HCT116 (cell line): ENCODE results near the gene BRINP1. TPM values are rescaled to one million over a fixed set of nuclear protein-coding genes. Genes with fewer than 3 reads are reported as not detected.

Experiments
- ATAC-seq: fragments of 200-7000 bp; cut with Tn5 transposase; 2 replicates; pipeline ENCODE4 v1.9.1; 2020; ENCODE audit warnings: mild to moderate bottlenecking, moderate library complexity
- BruUV-seq: library from RNA; stranded (reverse); fragments of 400-500 nt; replicated peaks from 2 replicates; lab custom pipeline; 2021; lab: Mats Ljungman, UMichigan
- CTCF ChIA-PET: fragments of 300-600 bp; sonication (Branson Sonifier 250); formaldehyde crosslinking; loops from one replicate; lab custom pipeline; 2021; ENCODE audit warnings: antibody characterized with exemption; lab: Charles Lee
- POLR2A ChIA-PET: fragments of 300-600, 350-600 bp; sonication (Branson Sonifier 250); formaldehyde crosslinking; loops from one replicate; lab custom pipeline; 2021; ENCODE audit warnings: antibody characterized with exemption; lab: Charles Lee
- RAD21 ChIA-PET, 2 experiments: fragments of 300-600 bp; sonication (Branson Sonifier 250); formaldehyde crosslinking; loops; one replicate each; lab custom pipeline; 2023; ENCODE audit warnings: low total read pairs in 2 of 2; ENCODE audit not compliant: uncharacterized antibody in 2 of 2, unreplicated experiment in 2 of 2, low non-redundant PET in 1 of 2; lab: Charles Lee
- DNase-seq: peaks from one replicate; pipeline ENCODE4 v3.0.0-alpha.2; 2010; ENCODE audit warnings: low read depth, low spot score
- H2AFZ ChIP-seq: fragments of 200-600 bp; shearing (Covaris generic), sonication (generic); 2 replicates; pipeline ENCODE4 v1.6.1; 2017; ENCODE audit warnings: low read depth, mixed run types, mixed read lengths, antibody characterized with exemption, low read length; ENCODE audit not compliant: poor library complexity, severe bottlenecking
- H3K27ac ChIP-seq: 2 replicates; pipeline ENCODE4 v1.5.1; 2012; ENCODE audit warnings: low read depth, low read length
- H3K27me3 ChIP-seq: fragments of 200-600 bp; sonication (generic); 2 replicates; pipeline ENCODE4 v1.6.1; 2016; ENCODE audit warnings: mixed run types, low read length, mixed read lengths; ENCODE audit not compliant: insufficient read depth
- H3K36me3 ChIP-seq, 2 experiments: fragments of 200-500 bp in 1 of 2; fragments of 200-600 bp in 1 of 2; sonication (Bioruptor generic) in 1 of 2; sonication (generic) in 1 of 2; 2 replicates each; pipeline versions ENCODE4 v1.5.1 to v1.6.1; 2014 to 2016; ENCODE audit warnings: low read length in 2 of 2, inconsistent platforms in 1 of 2, mixed read lengths in 1 of 2, mixed run types in 1 of 2; ENCODE audit not compliant: insufficient read depth in 2 of 2, control insufficient read depth in 1 of 2
- H3K4me1 ChIP-seq, 2 experiments: fragments of 200-600 bp in 1 of 2; sonication (generic) in 1 of 2; 2 replicates each; pipeline versions ENCODE4 v1.5.1 to v1.6.1; 2012 to 2017; ENCODE audit warnings: low read length in 2 of 2, inconsistent platforms in 1 of 2, mild to moderate bottlenecking in 1 of 2, mixed read lengths in 1 of 2, mixed run types in 1 of 2, moderate library complexity in 1 of 2; ENCODE audit not compliant: insufficient read depth in 2 of 2, control insufficient read depth in 1 of 2
- H3K4me2 ChIP-seq: fragments of 200-600 bp; sonication (generic); 2 replicates; pipeline ENCODE4 v1.6.1; 2017; ENCODE audit warnings: mixed run types, low read length, mixed read lengths
- H3K4me3 ChIP-seq, 2 experiments: fragments of 200-600 bp in 1 of 2; sonication (generic) in 1 of 2; replicated peaks in 1 of 2; 2 replicates each; pipeline ENCODE4 v1.5.1; 2011 to 2016; ENCODE audit warnings: low read length in 2 of 2, control low read depth in 1 of 2, low read depth in 1 of 2, mild to moderate bottlenecking in 1 of 2, mixed read lengths in 1 of 2, mixed run types in 1 of 2
- H3K79me2 ChIP-seq: fragments of 200-600 bp; sonication (generic); 2 replicates; pipeline ENCODE4 v1.6.1; 2017; ENCODE audit warnings: mild to moderate bottlenecking, mixed run types, low read length, moderate library complexity, mixed read lengths; ENCODE audit not compliant: insufficient read depth
- H3K9ac ChIP-seq: fragments of 200-600 bp; sonication (generic); 2 replicates; pipeline ENCODE4 v1.6.1; 2016; ENCODE audit warnings: low read length, mixed read lengths
- H3K9me2 ChIP-seq: fragments of 200-600 bp; sonication (generic), shearing (Covaris generic); 2 replicates; pipeline ENCODE4 v1.6.1; 2017; ENCODE audit warnings: mixed run types, mild to moderate bottlenecking, moderate library complexity; ENCODE audit not compliant: insufficient read depth
- H3K9me3 ChIP-seq, 2 experiments: fragments of 200-500 bp in 1 of 2; fragments of 200-600 bp in 1 of 2; sonication (Bioruptor generic) in 1 of 2; sonication (generic) in 1 of 2; 2 replicates each; pipeline ENCODE4 v1.6.1; 2014 to 2017; ENCODE audit warnings: low read length in 2 of 2, mixed read lengths in 2 of 2, inconsistent platforms in 1 of 2, low read depth in 1 of 2, mild to moderate bottlenecking in 1 of 2, mixed run types in 1 of 2, moderate library complexity in 1 of 2; ENCODE audit not compliant: control insufficient read depth in 1 of 2, insufficient read depth in 1 of 2
- H4K20me1 ChIP-seq: fragments of 200-600 bp; sonication (generic), shearing (Covaris generic); 2 replicates; pipeline ENCODE4 v1.6.1; 2017; ENCODE audit warnings: mixed run types, mild to moderate bottlenecking, moderate library complexity; ENCODE audit not compliant: insufficient read depth
- CBX3 ChIP-seq: IDR thresholded peaks from 2 replicates; pipeline ENCODE4 v1.6.1; 2012; ENCODE audit warnings: low read depth
- CEBPB ChIP-seq: IDR thresholded peaks from 2 replicates; pipeline ENCODE4 v1.6.1; 2012; ENCODE audit warnings: low read depth
- CTCF ChIP-seq, 3 experiments: fragments of 200-600 bp in 1 of 3; sonication (generic) in 1 of 3; IDR thresholded peaks in 2 of 3; conservative IDR thresholded peaks in 1 of 3; 2 replicates each; pipeline ENCODE4 v1.5.1; 2012 to 2017; ENCODE audit warnings: low read depth in 2 of 3, low read length in 2 of 3, antibody characterized with exemption in 1 of 3, borderline replicate concordance in 1 of 3, control low read depth in 1 of 3, mild to moderate bottlenecking in 1 of 3, mixed read lengths in 1 of 3, mixed run types in 1 of 3, moderate library complexity in 1 of 3; ENCODE audit not compliant: insufficient read depth in 1 of 3
- EGR1 ChIP-seq: IDR thresholded peaks from 2 replicates; pipeline ENCODE4 v1.6.1; 2012; ENCODE audit warnings: low read depth
- EZH2 ChIP-seq: fragments of 200-600 bp; sonication (generic); IDR thresholded peaks from 2 replicates; pipeline ENCODE4 v1.6.1; 2017; ENCODE audit warnings: antibody characterized with exemption, mixed run types
- JUND ChIP-seq: IDR thresholded peaks from 2 replicates; pipeline ENCODE4 v1.6.1; 2012
- POLR2A ChIP-seq: IDR thresholded peaks from 2 replicates; pipeline ENCODE4 v1.7.0; 2011; ENCODE audit warnings: borderline replicate concordance; ENCODE audit not compliant: insufficient read depth, insufficient read length; ENCODE audit errors: extremely low read depth
- POLR2AphosphoS5 ChIP-seq: IDR thresholded peaks from 2 replicates; pipeline ENCODE4 v1.6.1; 2011; ENCODE audit warnings: mild to moderate bottlenecking, low read depth, low read length, moderate library complexity
- RAD21 ChIP-seq: IDR thresholded peaks from 2 replicates; pipeline ENCODE4 v1.6.1; 2012; ENCODE audit warnings: low read depth, mild to moderate bottlenecking
- REST ChIP-seq: IDR thresholded peaks from 2 replicates; pipeline ENCODE4 v1.6.1; 2012; ENCODE audit warnings: low read depth
- SP1 ChIP-seq: IDR thresholded peaks from 2 replicates; pipeline ENCODE4 v1.6.1; 2012; ENCODE audit warnings: low read depth
- SRF ChIP-seq: IDR thresholded peaks from 2 replicates; pipeline ENCODE4 v1.6.1; 2012; ENCODE audit warnings: low read depth
- YY1 ChIP-seq: IDR thresholded peaks from 2 replicates; pipeline ENCODE4 v1.6.1; 2011; ENCODE audit warnings: low read length, low read depth, moderate library complexity, mild to moderate bottlenecking; ENCODE audit not compliant: insufficient replicate concordance; ENCODE audit errors: extremely low read depth
- ZFX ChIP-seq: fragments of 450-650 bp; IDR thresholded peaks from 2 replicates; pipeline ENCODE4 v1.6.1; 2017
- ZNF274 ChIP-seq: fragments of 200-500 bp; sonication (Bioruptor generic); IDR thresholded peaks from 2 replicates; pipeline ENCODE4 v1.6.1; 2014; ENCODE audit warnings: mild to moderate bottlenecking, low read depth, low read length, inconsistent platforms
- intact Hi-C: fragments of 100-400 bp; cut with micrococcal nuclease; formaldehyde crosslinking; loops from 2 replicates; pipeline ENCODE4 v1.10.0; 2022
- total RNA-seq: library from RNA; stranded (reverse); gene quantifications from one replicate; pipeline ENCODE4 v1.2.1, GENCODE V29; 2021; ENCODE audit not compliant: unreplicated experiment

Gene BRINP1
- total RNA-seq, 1 experiment from 2014 or later = not detected

- no peak overlapping the region for H3K27ac ChIP-seq
- BruUV-seq = no TSS peak
- CTCF ChIA-PET = no interaction called here
- DNase-seq (no peak), ATAC-seq (no peak)
- H3K4me2 ChIP-seq = no peak overlapping the region
- no peaks in the 10 kb centered on the region for H3K36me3 ChIP-seq
- no peaks in the 10 kb centered on the region for H4K20me1 ChIP-seq
- no peak overlapping the region for H2AFZ ChIP-seq
- H3K4me3 ChIP-seq = no peak overlapping the region
- RAD21 ChIA-PET = no interaction called here
- no peaks in the 10 kb centered on the region for H3K9me2 ChIP-seq
- intact Hi-C loops = no loop called here
- no peak overlapping the region for H3K9ac ChIP-seq
- POLR2A ChIA-PET = no interaction called here
- no peaks in the 10 kb centered on the region for H3K4me1 ChIP-seq
- H3K9me3 ChIP-seq = peaks cover 0 to 7% of the 10 kb centered on the region in 2 experiments; a peak in 2 of 4 replicates
- H3K27me3 ChIP-seq = no peaks in the 10 kb centered on the region
- TF ChIP-seq CBX3 (no peak), YY1 (no peak), CEBPB (no peak), RAD21 (no peak), ZNF274 (no peak), CTCF (IDR thresholded peaks at IDR 0.05 in 2 of 3, conservative IDR thresholded peaks at IDR 0.05 in 1 of 3; ENCODE audit: borderline replicate concordance in 1 of 3, insufficient read depth in 1 of 3, low read depth in 2 of 3, low read length in 2 of 3) (no peak), POLR2A (no peak), JUND (no peak), EZH2 (no peak), POLR2AphosphoS5 (no peak), SP1 (no peak), EGR1 (no peak), ZFX (no peak), REST (no peak), SRF (no peak)
- TF ChIP-seq, all 23 proteins: peak for 0
- H3K79me2 ChIP-seq = no peaks in the 10 kb centered on the region
These were observed 141.8 kb downstream of the BRINP1 start for GRCh38 chr9:119227422-119227821.
